Mesendoderm (in vitro differentiated cells): ENCODE measurements around the gene KRTAP12-1.
A peak's percentile ranks its signal among the peaks of the same experiment; 100 is the strongest.
"Not testable (repeated sequence)": the region's sequence is repeated elsewhere in the genome, so short reads cannot be mapped to it uniquely, and the experiment has no call there.

Source experiments
- DNase-seq: peaks from one replicate; pipeline ENCODE4 v3.0.0; 2013
- H2AK5ac ChIP-seq: 2 replicates; pipeline ENCODE4 v1.6.1; 2013; ENCODE audit warnings: low read length, inconsistent platforms
- H2BK120ac ChIP-seq: 2 replicates; pipeline ENCODE4 v1.6.1; 2013; ENCODE audit warnings: low read depth, mild to moderate bottlenecking, low read length, moderate library complexity, mixed read lengths
- H2BK15ac ChIP-seq: replicated peaks from 2 replicates; pipeline ENCODE4 v1.6.1; 2013; ENCODE audit warnings: low read depth, mild to moderate bottlenecking, moderate library complexity
- H2BK5ac ChIP-seq: 2 replicates; pipeline ENCODE4 v1.6.1; 2013; ENCODE audit warnings: low read length, inconsistent platforms
- H3K18ac ChIP-seq: 2 replicates; pipeline ENCODE4 v1.6.1; 2013; ENCODE audit warnings: mild to moderate bottlenecking, low read length, mixed read lengths
- H3K23ac ChIP-seq: one replicate; pipeline ENCODE4 v1.6.1; 2013; ENCODE audit warnings: low read length
- H3K27ac ChIP-seq: 2 replicates; pipeline ENCODE4 v1.5.1; 2013; ENCODE audit warnings: low read depth, mild to moderate bottlenecking, inconsistent platforms, low read length, moderate library complexity
- H3K27me3 ChIP-seq: 2 replicates; pipeline ENCODE4 v1.6.1; 2013; ENCODE audit warnings: low read length, control low read depth, mild to moderate bottlenecking, inconsistent platforms; ENCODE audit not compliant: insufficient read depth, poor library complexity
- H3K36me3 ChIP-seq: 2 replicates; pipeline ENCODE4 v1.6.1; 2013; ENCODE audit warnings: low read length, inconsistent platforms; ENCODE audit not compliant: control insufficient read depth, insufficient read depth
- H3K4ac ChIP-seq: one replicate; pipeline ENCODE4 v1.6.1; 2013; ENCODE audit warnings: low read depth, mild to moderate bottlenecking, low read length, moderate library complexity
- H3K4me1 ChIP-seq: 2 replicates; pipeline ENCODE4 v1.6.1; 2013; ENCODE audit warnings: low read depth, low read length, inconsistent platforms; ENCODE audit not compliant: control insufficient read depth
- H3K4me2 ChIP-seq: 2 replicates; pipeline ENCODE4 v1.6.1; 2013; ENCODE audit warnings: low read length
- H3K4me3 ChIP-seq: 2 replicates; pipeline ENCODE4 v1.5.1; 2013; ENCODE audit warnings: mild to moderate bottlenecking, low read length
- H3K56ac ChIP-seq: one replicate; pipeline ENCODE4 v1.6.1; 2013; ENCODE audit warnings: low read length
- H3K79me1 ChIP-seq: 2 replicates; pipeline ENCODE4 v1.6.1; 2013; ENCODE audit warnings: low read length, inconsistent platforms
- H3K79me2 ChIP-seq: 2 replicates; pipeline ENCODE4 v1.6.1; 2013; ENCODE audit warnings: mild to moderate bottlenecking, low read length; ENCODE audit not compliant: control insufficient read depth, insufficient read depth
- H3K9ac ChIP-seq: 2 replicates; pipeline ENCODE4 v1.6.1; 2013; ENCODE audit warnings: low read length, inconsistent platforms
- H4K5ac ChIP-seq: one replicate; pipeline ENCODE4 v1.6.1; 2013; ENCODE audit warnings: low read length
- H4K8ac ChIP-seq: one replicate; pipeline ENCODE4 v1.6.1; 2013; ENCODE audit warnings: low read depth, mild to moderate bottlenecking, control low read depth, low read length, moderate library complexity
- WGBS: extraction: QIAGEN DNeasy Blood & Tissue Kit; methylation state at CpG from one replicate; pipeline ENCODE4 v1.1.7; 2013; ENCODE audit warnings: low lambda C conversion rate, missing lambda C conversion rate; ENCODE audit not compliant: insufficient coverage; ENCODE audit errors: extremely low coverage; 5-methylcytosine and 5-hydroxymethylcytosine counted together

KRTAP12-1 gene

GRCh38 chr21:44697811-44698734 lies 16.1 kb upstream of the KRTAP12-1 start:
- Histone ChIP-seq H3K56ac (peak overlapping the region; percentile 79), H3K18ac (no peak overlapping the region), H3K4ac (peak overlapping the region; percentile 1), H3K4me3 (no peak overlapping the region), H4K5ac (no peak overlapping the region), H2BK120ac (no peak overlapping the region), H3K23ac (peak overlapping the region; percentile 45), H3K36me3 (no peaks in the 10 kb centered on the region), H2BK5ac (peak overlapping the region; percentile 11), H3K4me2 (no peak overlapping the region), H2BK15ac (no peak overlapping the region), H3K4me1 (peaks cover 9% of the 10 kb centered on the region), H3K9ac (peak overlapping the region; percentile 15), H3K79me1 (peaks cover 7% of the 10 kb centered on the region), H3K79me2 (peaks cover 5% of the 10 kb centered on the region), H3K27me3 (no peaks in the 10 kb centered on the region), H2AK5ac (no peak overlapping the region), H3K27ac (no peak overlapping the region), H4K8ac (no peak overlapping the region)
- peak; percentile 87 for DNase-seq
- WGBS: no CpG with 5 or more reads among the region's 35 CpGs

- not testable (repeated sequence) for H2BK15ac ChIP-seq, H4K5ac ChIP-seq, H3K4ac ChIP-seq, H4K8ac ChIP-seq, H3K4me3 ChIP-seq, H3K79me2 ChIP-seq, DNase-seq, H3K4me2 ChIP-seq, H3K27ac ChIP-seq, H3K27me3 ChIP-seq, H3K4me1 ChIP-seq, H2BK120ac ChIP-seq, H3K79me1 ChIP-seq, H2BK5ac ChIP-seq, H3K36me3 ChIP-seq, H2AK5ac ChIP-seq, H3K18ac ChIP-seq
- Histone ChIP-seq H3K23ac (peak within 1 kb of the TSS; percentile 45), H3K56ac (peak within 1 kb of the TSS; percentile 79), H3K9ac (peak within 1 kb of the TSS; percentile 15)
- no CpG with 5 or more reads among the region's 21 CpGs for WGBS
These were observed 15.3 kb upstream of the KRTAP12-1 start, which contains the start of gene KRTAP10-12 for GRCh38 chr21:44697172-44697810. Gene KRTAP10-12, plus strand, starts transcription at chr21:44697172. Its CDS starts 30 bp downstream, at chr21:44697202.

- no peak overlapping the region for H3K23ac ChIP-seq
- H3K79me2 ChIP-seq: peaks cover 2% of the 10 kb centered on the region
- H3K27me3 ChIP-seq: no peaks in the 10 kb centered on the region
- no peak overlapping the region for H3K18ac ChIP-seq
- H3K56ac ChIP-seq: peak overlapping the region; percentile 15
- no peak overlapping the region for H2BK15ac ChIP-seq
- H4K5ac ChIP-seq: no peak overlapping the region
- H2BK5ac ChIP-seq: no peak overlapping the region
- H3K4me3 ChIP-seq: no peak overlapping the region
- no peak for DNase-seq
- no peak overlapping the region for H3K4me2 ChIP-seq
- H3K4me1 ChIP-seq: peaks cover 7% of the 10 kb centered on the region
- H2AK5ac ChIP-seq: no peak overlapping the region
- no CpG with 5 or more reads among the region's 10 CpGs for WGBS
- H3K27ac ChIP-seq: no peak overlapping the region
- no peak overlapping the region for H4K8ac ChIP-seq
- H3K79me1 ChIP-seq: no peaks in the 10 kb centered on the region
- H3K9ac ChIP-seq: no peak overlapping the region
- no peaks in the 10 kb centered on the region for H3K36me3 ChIP-seq
- no peak overlapping the region for H2BK120ac ChIP-seq
- no peak overlapping the region for H3K4ac ChIP-seq
These were observed 14.6 kb upstream of the KRTAP12-1 start for GRCh38 chr21:44696572-44696971.

- Histone ChIP-seq H3K4me2 (no peak overlapping the region), H3K56ac (peak overlapping the region; percentile 64), H4K5ac (no peak overlapping the region), H3K79me2 (peaks cover 2% of the 10 kb centered on the region), H3K9ac (no peak overlapping the region), H3K27me3 (no peaks in the 10 kb centered on the region), H4K8ac (no peak overlapping the region), H2AK5ac (peak overlapping the region; percentile 65), H2BK120ac (no peak overlapping the region), H3K79me1 (no peaks in the 10 kb centered on the region), H3K27ac (no peak overlapping the region), H3K4me1 (peaks cover 7% of the 10 kb centered on the region), H3K18ac (peak overlapping the region; percentile 18), H3K23ac (no peak overlapping the region), H3K36me3 (no peaks in the 10 kb centered on the region), H3K4ac (no peak overlapping the region), H2BK15ac (no peak overlapping the region), H3K4me3 (no peak overlapping the region), H2BK5ac (no peak overlapping the region)
- DNase-seq: no peak
- no CpG with 5 or more reads among the region's 8 CpGs for WGBS
These were observed 13.7 kb upstream of the KRTAP12-1 start for GRCh38 chr21:44695641-44696040.

- H3K23ac ChIP-seq: no peak overlapping the region
- no peak overlapping the region for H3K56ac ChIP-seq
- no peak for DNase-seq
- H3K4me1 ChIP-seq: peaks cover 7% of the 10 kb centered on the region
- no peak overlapping the region for H3K4me3 ChIP-seq
- H2BK5ac ChIP-seq: no peak overlapping the region
- no peaks in the 10 kb centered on the region for H3K27me3 ChIP-seq
- H3K79me2 ChIP-seq: peaks cover 2% of the 10 kb centered on the region
- H4K8ac ChIP-seq: no peak overlapping the region
- no peak overlapping the region for H3K27ac ChIP-seq
- H3K4ac ChIP-seq: no peak overlapping the region
- WGBS: no CpG with 5 or more reads among the region's 8 CpGs
- H3K18ac ChIP-seq: no peak overlapping the region
- H4K5ac ChIP-seq: no peak overlapping the region
- no peak overlapping the region for H2AK5ac ChIP-seq
- H3K79me1 ChIP-seq: no peaks in the 10 kb centered on the region
- H2BK15ac ChIP-seq: no peak overlapping the region
- no peak overlapping the region for H2BK120ac ChIP-seq
- no peak overlapping the region for H3K4me2 ChIP-seq
- no peak overlapping the region for H3K9ac ChIP-seq
- H3K36me3 ChIP-seq: no peaks in the 10 kb centered on the region
These were observed 13.2 kb upstream of the KRTAP12-1 start for GRCh38 chr21:44695184-44695583.
